GM23338 (cell line): Measurements from ENCODE around the gene GRAMD1B. TPM values are rescaled to one million over a fixed set of nuclear protein-coding genes. Genes with fewer than 3 reads are reported as not detected.

Experiments used
- ATAC-seq: fragments of 200-7000 bp; cut with Tn5 transposase; 3 replicates; pipeline ENCODE4 v1.9.1; 2020
- DNase-seq: peaks from one replicate; pipeline ENCODE4 v3.0.0-alpha.2; 2015; ENCODE audit warnings: low spot score
- H2AFZ ChIP-seq: fragments of 200-600 bp; sonication (generic); 2 replicates; pipeline ENCODE4 v1.8.0; 2016; ENCODE audit warnings: antibody characterized with exemption, mild to moderate bottlenecking, moderate library complexity
- H3F3A ChIP-seq: fragments of 200-600 bp; sonication (generic); replicated peaks from 2 replicates; pipeline ENCODE4 v1.8.0; 2017; ENCODE audit warnings: antibody characterized with exemption, mixed run types, low read depth
- H3K27ac ChIP-seq: fragments of 200-600 bp; sonication (generic); 2 replicates; pipeline ENCODE4 v1.6.1; 2016; ENCODE audit warnings: low read depth
- H3K27me3 ChIP-seq: fragments of 200-600 bp; sonication (generic); 2 replicates; pipeline ENCODE4 v1.8.0; 2016; ENCODE audit warnings: mild to moderate bottlenecking, mixed run types, moderate library complexity; ENCODE audit not compliant: insufficient read depth
- H3K36me3 ChIP-seq: fragments of 200-600 bp; sonication (generic); 2 replicates; pipeline ENCODE4 v1.8.0; 2016; ENCODE audit warnings: mild to moderate bottlenecking; ENCODE audit not compliant: insufficient read depth
- H3K4me1 ChIP-seq: fragments of 200-600 bp; sonication (generic); 2 replicates; pipeline ENCODE4 v1.8.0; 2016; ENCODE audit warnings: mild to moderate bottlenecking, moderate library complexity; ENCODE audit not compliant: insufficient read depth
- H3K4me2 ChIP-seq: fragments of 200-600 bp; sonication (generic); 2 replicates; pipeline ENCODE4 v1.7.1; 2017; ENCODE audit warnings: mixed run types
- H3K4me3 ChIP-seq: fragments of 200-600 bp; sonication (generic); 2 replicates; pipeline ENCODE4 v1.6.1; 2016; ENCODE audit warnings: mixed run types
- H3K79me2 ChIP-seq: fragments of 200-600 bp; sonication (generic); replicated peaks from 2 replicates; pipeline ENCODE4 v1.8.0; 2017; ENCODE audit warnings: mild to moderate bottlenecking; ENCODE audit not compliant: insufficient read depth
- H3K9me2 ChIP-seq: fragments of 200-600 bp; sonication (generic); 2 replicates; pipeline ENCODE4 v1.8.0; 2017; ENCODE audit not compliant: insufficient read depth
- H4K20me1 ChIP-seq: fragments of 200-600 bp; sonication (generic); replicated peaks from 2 replicates; pipeline ENCODE4 v1.8.0; 2017; ENCODE audit warnings: mild to moderate bottlenecking; ENCODE audit not compliant: insufficient read depth
- H3K27ac Mint-ChIP-seq: 2 replicates; pipeline ENCODE4 v1.8.0; 2020; ENCODE audit warnings: inconsistent platforms, mild to moderate bottlenecking, moderate library complexity, mixed read lengths
- H3K27me3 Mint-ChIP-seq: 3 replicates; pipeline ENCODE4 v1.8.0; 2022; ENCODE audit warnings: low read depth, mild to moderate bottlenecking, moderate library complexity, mixed read lengths, inconsistent platforms; ENCODE audit not compliant: insufficient read depth, poor library complexity
- H3K36me3 Mint-ChIP-seq: 3 replicates; pipeline ENCODE4 v1.8.0; 2021; ENCODE audit warnings: low read depth, mild to moderate bottlenecking, inconsistent platforms, moderate library complexity, mixed read lengths
- H3K4me1 Mint-ChIP-seq: 3 replicates; pipeline ENCODE4 v1.8.0; 2020; ENCODE audit warnings: mild to moderate bottlenecking, inconsistent platforms, mixed read lengths
- H3K4me3 Mint-ChIP-seq: 3 replicates; pipeline ENCODE4 v1.8.0; 2021; ENCODE audit warnings: moderate library complexity, mild to moderate bottlenecking, inconsistent platforms, mixed read lengths
- H3K9me3 Mint-ChIP-seq: 3 replicates; pipeline ENCODE4 v1.8.0; 2020; ENCODE audit warnings: moderate library complexity, mild to moderate bottlenecking, inconsistent platforms, mixed read lengths
- CTCF ChIP-seq, 2 experiments: fragments of 200-600 bp in 1 of 2; sonication (generic) in 1 of 2; conservative IDR thresholded peaks; 2 replicates each; pipeline versions ENCODE4 v1.5.1 to v1.6.1; 2016 to 2017; ENCODE audit warnings: antibody characterized with exemption in 2 of 2, low read depth in 2 of 2, mild to moderate bottlenecking in 2 of 2, moderate library complexity in 1 of 2
- ETS1 ChIP-seq: IDR thresholded peaks from 2 replicates; pipeline ENCODE4 v1.6.1; 2016; ENCODE audit warnings: antibody characterized with exemption
- EZH2phosphoT487 ChIP-seq: fragments of 200-600 bp; sonication (generic); IDR thresholded peaks from one replicate; pipeline ENCODE4 v1.8.1; 2018; ENCODE audit warnings: antibody characterized with exemption; ENCODE audit not compliant: unreplicated experiment
- JUNB ChIP-seq: IDR thresholded peaks from one replicate; pipeline ENCODE4 v1.6.1; 2016; ENCODE audit warnings: antibody characterized with exemption; ENCODE audit not compliant: unreplicated experiment
- NANOG ChIP-seq: IDR thresholded peaks from 2 replicates; pipeline ENCODE4 v1.6.1; 2016; ENCODE audit warnings: antibody characterized with exemption, borderline replicate concordance
- POLR2AphosphoS5 ChIP-seq: IDR thresholded peaks from 2 replicates; pipeline ENCODE4 v1.6.1; 2016; ENCODE audit warnings: antibody characterized with exemption, low read depth
- REST ChIP-seq: IDR thresholded peaks from one replicate; pipeline ENCODE4 v1.6.1; 2018; ENCODE audit warnings: antibody characterized with exemption; ENCODE audit not compliant: unreplicated experiment
- ZNF114 ChIP-seq: fragments of 250-450 bp; sonication (Bioruptor Pico); IDR thresholded peaks from 2 replicates; pipeline ENCODE4 v1.5.0; 2020; ENCODE audit warnings: mild to moderate bottlenecking, moderate library complexity
- ZNF331 ChIP-seq: fragments of 250-450 bp; sonication (Bioruptor Pico); IDR thresholded peaks from 2 replicates; pipeline ENCODE4 v1.5.0; 2020; ENCODE audit warnings: low read depth, mild to moderate bottlenecking, moderate library complexity
- ZNF462 ChIP-seq: fragments of 250-450 bp; sonication (Bioruptor Pico); IDR thresholded peaks from 2 replicates; pipeline ENCODE4 v1.5.0; 2020; ENCODE audit warnings: mild to moderate bottlenecking, moderate library complexity
- polyA plus RNA-seq: library from polyadenylated mRNA; unstranded; fragments of >200 nt; fragmentation: Nextera tagmentation; extraction: Ambion mirVana; gene quantifications from 2 replicates; pipeline ENCODE4 v1.2.1, GENCODE V29; 2016
- total RNA-seq: library from RNA; depleted of rRNA; stranded (reverse); fragments of >200 nt; shearing (Covaris generic); gene quantifications from 2 replicates; pipeline ENCODE4 v1.2.3, GENCODE V29; 2014

Gene GRAMD1B
- total and polyA plus RNA-seq, 2 experiments from 2014 or later = 3.7 to 24.3 TPM

- TF ChIP-seq ZNF462 (CRISPR knock-in tag) = no peak
Measured at GRCh38 chr11:123480290-123480815, 50.3 kb downstream of the GRAMD1B start (continued).

GRCh38 chr11:123480882-123481281 is 50.8 kb downstream of the GRAMD1B start:
- no peaks in the 10 kb centered on the region for H3K9me2 ChIP-seq
- no peak overlapping the region for H3K4me3 ChIP-seq
- H4K20me1 ChIP-seq = no peaks in the 10 kb centered on the region; the same call in 1 of the 2 replicates
- peaks cover 5% of the 10 kb centered on the region; the same call in 1 of the 2 replicates for H3K79me2 ChIP-seq
- peaks cover 13% of the 10 kb centered on the region for H3K4me1 ChIP-seq
- no peak overlapping the region for H2AFZ ChIP-seq
- DNase-seq = peak; percentile 41
- Mint-ChIP-seq H3K4me3 (peak overlapping the region; percentile 9; the same call in 1 of the 3 replicates), H3K9me3 (no peaks in the 10 kb centered on the region), H3K27ac (peak overlapping the region; percentile 20; the same call in 1 of the 2 replicates), H3K4me1 (peaks cover 24% of the 10 kb centered on the region), H3K27me3 (peaks cover 8% of the 10 kb centered on the region), H3K36me3 (peaks cover 3% of the 10 kb centered on the region)
- no peaks in the 10 kb centered on the region for H3K27me3 ChIP-seq
- H3K36me3 ChIP-seq = no peaks in the 10 kb centered on the region
- H3K27ac ChIP-seq = peak overlapping the region; percentile 60
- H3F3A ChIP-seq = no peaks in the 10 kb centered on the region
- peak overlapping the region; percentile 31 for H3K4me2 ChIP-seq
- ATAC-seq = peak; percentile 66
- TF ChIP-seq NANOG = no peak
- no peak for TF ChIP-seq REST
- no peak for TF ChIP-seq CTCF (conservative IDR thresholded peaks at IDR 0.05; ENCODE audit: low read depth in 2 of 2)
- TF ChIP-seq POLR2AphosphoS5 = no peak
- no peak for TF ChIP-seq ZNF114 (CRISPR knock-in tag)
- TF ChIP-seq EZH2phosphoT487 = no peak
- TF ChIP-seq ETS1 = no peak
- TF ChIP-seq ZNF331 (CRISPR knock-in tag) = no peak
- TF ChIP-seq JUNB = no peak
